DMS 273 (cell line): ENCODE data around the gene TMEM150A.
A peak's percentile ranks its signal among the peaks of the same experiment; 100 is the strongest.
"Not testable (repeated sequence)": the region's sequence is repeated elsewhere in the genome, so short reads cannot be mapped to it uniquely, and the experiment has no call there.

Experiments used
- DNase-seq: peaks from one replicate; lab custom pipeline; 2025; ENCODE audit not compliant: unreplicated experiment; lab: John Stamatoyannopoulos, UW

The TMEM150A gene

GRCh38 chr2:85577063-85577385, 25.5 kb downstream of the TMEM150A start:
- DNase-seq: no peak

GRCh38 chr2:85575739-85576138, 26.8 kb downstream of the TMEM150A start:
- no peak for DNase-seq

GRCh38 chr2:85566265-85566664, 36.2 kb downstream of the TMEM150A start:
- no peak for DNase-seq

- DNase-seq: no peak
These were observed 38.3 kb downstream of the TMEM150A start for GRCh38 chr2:85564144-85564563.

GRCh38 chr2:85561280-85562212, 41.0 kb downstream of the TMEM150A start, which contains the start of gene GGCX:
GGCX (minus strand) TSS chr2:85561493; CDS start chr2:85561428, 65 bp downstream.
- DNase-seq: peak; percentile 99

- DNase-seq: no peak
These were observed 41.7 kb downstream of the TMEM150A start for GRCh38 chr2:85560812-85561279.

GRCh38 chr2:85560403-85560726, 42.1 kb downstream of the TMEM150A start:
- not testable (repeated sequence) for DNase-seq

GRCh38 chr2:85558160-85558559, 44.3 kb downstream of the TMEM150A start:
- DNase-seq: no peak

- DNase-seq: no peak
These were observed 45.4 kb downstream of the TMEM150A start for GRCh38 chr2:85557130-85557529.

GRCh38 chr2:85554980-85555612, 47.4 kb downstream of the TMEM150A start:
- no peak for DNase-seq

- DNase-seq: no peak
These were observed 49.3 kb downstream of the TMEM150A start for GRCh38 chr2:85553184-85553583.

- DNase-seq: peak; percentile 88
These were observed 50.5 kb downstream of the TMEM150A start for GRCh38 chr2:85551698-85552678.

- DNase-seq: no peak
These were observed 52.0 kb downstream of the TMEM150A start for GRCh38 chr2:85550486-85550885.

GRCh38 chr2:85549826-85550225, 52.7 kb downstream of the TMEM150A start:
- peak; percentile 47 for DNase-seq

- no peak for DNase-seq
These were observed 53.4 kb downstream of the TMEM150A start for GRCh38 chr2:85549095-85549494.

- DNase-seq: no peak
These were observed 53.9 kb downstream of the TMEM150A start for GRCh38 chr2:85548608-85548900.
